Prostate gland (tissue), 2 donors: ENCODE results near the gene ZNF628.

Experiments used
- CTCF ChIP-seq, 4 experiments: fragments of 200-600 bp in 2 of 4; fragments of 450-650 bp in 2 of 4; sonication (generic) in 2 of 4; IDR thresholded peaks; 1 replicate in 3 of 4; 2 replicates in 1 of 4; pipeline ENCODE4 v1.5.1; 2016 to 2019; ENCODE audit warnings: antibody characterized with exemption in 4 of 4, mild to moderate bottlenecking in 2 of 4, moderate library complexity in 2 of 4
- POLR2AphosphoS5 ChIP-seq: sonication (generic); formaldehyde crosslinking; IDR thresholded peaks from one replicate; pipeline ENCODE4 v1.6.1; 2017; ENCODE audit warnings: antibody characterized with exemption

- TF ChIP-seq CTCF (IDR thresholded peaks at IDR 0.05): no peak
- TF ChIP-seq POLR2AphosphoS5: no peak
Observed at GRCh38 chr19:55464039-55464661, 12.3 kb upstream of the ZNF628 start.
